Head of caudate nucleus (tissue), 42 donors: ENCODE measurements around the gene PGBD5.
"Not testable (repeated sequence)": the region's sequence is repeated elsewhere in the genome, so short reads cannot be mapped to it uniquely, and the experiment has no call there.

Source experiments
- DNase-seq, 42 donors: peaks; one replicate each; pipeline versions ENCODE4 v3.0.0 to v3.0.0-alpha.2; 2020 to 2021; ENCODE audit warnings: mixed read lengths in 7 of 42
- intact Hi-C: fragments of 100-400 bp; cut with DNase I; formaldehyde crosslinking; loops from one replicate; pipeline ENCODE4 v1.15.0; 2022

Gene PGBD5

DNA sequence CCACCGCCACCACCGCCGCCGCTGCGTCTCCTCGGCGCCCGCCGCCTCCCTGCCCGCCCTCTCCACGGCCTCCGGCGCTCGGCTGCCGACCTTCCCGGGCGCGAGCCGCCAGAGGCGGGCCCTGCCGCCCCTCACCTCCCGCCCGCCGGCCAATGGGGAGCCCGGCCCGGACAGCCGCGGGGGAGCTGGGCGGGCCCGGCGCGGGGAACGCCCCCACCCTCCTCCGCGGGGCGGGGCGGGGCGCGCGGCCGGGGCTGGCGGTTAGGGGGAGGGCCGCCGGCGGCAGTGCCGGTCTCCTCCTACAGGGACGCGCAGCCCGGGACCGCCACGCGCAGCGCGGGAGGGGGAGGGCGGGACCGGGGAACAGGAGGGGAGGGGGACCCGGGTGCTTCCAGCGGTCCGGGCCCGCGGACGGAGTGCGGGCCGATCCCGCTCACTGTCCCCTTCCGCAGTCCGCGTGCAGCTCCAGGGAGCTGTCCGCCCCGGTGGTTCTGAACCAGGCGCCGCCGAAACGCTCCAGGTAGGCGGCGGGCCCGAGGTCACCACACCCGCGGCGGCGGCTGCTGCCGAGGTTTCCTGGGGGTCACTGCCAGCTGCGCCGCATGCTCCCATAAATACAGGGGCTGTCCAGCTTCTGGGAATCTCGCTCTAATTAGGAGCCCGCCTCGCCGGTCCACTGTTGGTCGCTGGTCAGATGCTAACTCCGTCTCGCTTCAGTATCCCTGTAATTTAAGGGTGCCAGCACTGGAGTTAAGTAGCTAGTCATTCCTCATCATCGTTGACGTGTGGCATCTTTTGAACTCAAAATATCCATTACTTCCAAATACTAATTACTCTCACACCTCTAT, at the start of gene PGBD5:
Gene PGBD5, minus strand, starts transcription at position 87 of the 848 bp plus-strand sequence. CDS start 404 bp downstream, outside the sequence.
- peak in 41 of 42 donors; percentile 61 to 94 (median 87) for DNase-seq
- intact Hi-C loops: loop anchor here (10.0 kb wide), 1 partner anchor 72 kb away; no protein-coding TSS in a partner anchor

- DNase-seq, intact Hi-C loops: not testable (repeated sequence)
Observed at GRCh38 chr1:230474924-230475323, 48.8 kb upstream of the PGBD5 start.

- intact Hi-C loops, DNase-seq: not testable (repeated sequence)
Observed at GRCh38 chr1:230470750-230471149, 44.6 kb upstream of the PGBD5 start.

DNA sequence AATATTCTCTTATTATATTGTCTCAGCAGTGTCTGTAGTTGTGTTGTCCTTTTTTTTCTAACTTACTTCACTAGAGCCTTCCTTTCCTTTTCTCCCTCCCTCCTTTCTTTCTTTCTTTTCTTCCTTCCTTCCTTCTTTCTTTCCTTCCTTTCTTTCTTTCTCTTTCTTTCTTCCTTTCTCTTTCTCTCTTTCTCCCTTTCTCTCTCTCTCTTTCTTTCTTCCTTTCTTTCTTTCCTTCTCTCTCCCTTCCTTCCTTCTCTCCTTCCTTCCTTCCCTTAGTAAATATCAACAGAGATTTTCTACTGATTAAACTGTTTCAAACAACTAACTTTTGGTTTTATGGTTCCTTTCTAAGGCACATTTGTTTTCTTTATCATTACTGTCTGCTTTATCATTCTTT, 43.1 kb upstream of the PGBD5 start:
- intact Hi-C loops: no loop called here

DNA sequence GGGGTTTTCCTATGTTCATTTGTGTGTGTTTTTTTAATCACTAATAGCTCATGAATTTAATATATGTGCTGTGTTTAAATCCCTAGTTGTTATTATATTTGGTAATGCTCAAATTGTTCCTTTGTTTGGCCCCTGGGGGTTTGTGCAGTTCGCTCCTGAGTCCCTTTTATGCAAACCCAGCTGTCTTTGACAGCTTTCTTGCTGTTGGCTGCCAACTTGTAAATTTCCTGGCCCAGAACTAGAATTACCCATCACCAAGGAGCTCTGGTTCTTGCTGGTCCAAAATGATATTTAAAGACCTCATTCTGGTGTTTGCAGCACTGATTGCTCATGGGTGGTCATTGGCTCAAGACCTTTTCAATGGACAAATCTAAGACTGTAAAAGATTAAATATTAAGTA, 39.6 kb upstream of the PGBD5 start:
- intact Hi-C loops: no loop called here
- DNase-seq: peak in 7 of 42 donors; percentile 2 to 44 (median 17)

More for the DNA sequence above, 43.1 kb upstream of the PGBD5 start:
- DNase-seq: no peak

DNA sequence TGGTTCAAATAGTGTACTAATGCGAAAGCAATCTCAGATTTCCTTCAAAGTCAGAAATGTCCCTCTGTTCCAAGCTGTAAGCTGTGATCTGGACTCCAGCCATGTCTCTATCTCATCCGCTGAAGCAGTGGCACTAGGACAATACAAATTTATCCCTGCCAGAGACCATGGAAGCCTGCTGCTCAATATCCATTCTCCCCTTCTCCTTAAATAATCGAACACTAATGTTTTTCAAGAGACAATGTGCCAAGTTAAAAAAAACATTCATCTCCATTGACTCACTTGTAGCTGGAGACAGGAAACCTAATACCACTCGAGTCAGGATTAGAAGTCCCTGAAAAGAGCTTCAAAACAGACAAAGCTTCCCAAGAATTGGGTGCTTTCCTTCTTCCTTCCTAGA, 38.5 kb upstream of the PGBD5 start:
- DNase-seq: peak in 11 of 42 donors; percentile 12 to 62 (median 27)
- intact Hi-C loops: no loop called here

DNA sequence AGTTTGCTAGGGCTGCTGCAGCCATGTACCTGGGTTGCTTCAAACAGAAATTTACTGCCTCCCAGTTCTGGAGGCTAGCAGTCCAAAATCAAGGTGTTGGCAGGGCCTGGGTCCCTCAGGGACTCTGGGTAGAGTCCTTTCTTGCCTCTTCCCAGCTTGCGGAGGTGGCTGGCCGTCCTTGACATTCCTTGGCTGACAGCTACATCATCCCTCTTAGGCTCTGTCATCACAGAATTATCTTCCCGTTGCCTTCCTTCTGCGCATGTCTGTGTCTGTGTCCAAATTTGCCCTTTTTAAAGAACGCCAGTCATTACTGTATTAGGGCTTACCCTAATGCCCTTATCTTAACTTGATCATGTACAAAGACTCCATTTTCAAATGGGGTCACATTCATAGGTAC, 37.6 kb upstream of the PGBD5 start:
- no peak for DNase-seq
- intact Hi-C loops: no loop called here

GRCh38 chr1:230463326-230463725, 37.2 kb upstream of the PGBD5 start:
- no peak for DNase-seq
- intact Hi-C loops: no loop called here

- DNase-seq: no peak
- intact Hi-C loops: no loop called here
Observed at GRCh38 chr1:230459465-230459864, 33.3 kb upstream of the PGBD5 start.

DNA sequence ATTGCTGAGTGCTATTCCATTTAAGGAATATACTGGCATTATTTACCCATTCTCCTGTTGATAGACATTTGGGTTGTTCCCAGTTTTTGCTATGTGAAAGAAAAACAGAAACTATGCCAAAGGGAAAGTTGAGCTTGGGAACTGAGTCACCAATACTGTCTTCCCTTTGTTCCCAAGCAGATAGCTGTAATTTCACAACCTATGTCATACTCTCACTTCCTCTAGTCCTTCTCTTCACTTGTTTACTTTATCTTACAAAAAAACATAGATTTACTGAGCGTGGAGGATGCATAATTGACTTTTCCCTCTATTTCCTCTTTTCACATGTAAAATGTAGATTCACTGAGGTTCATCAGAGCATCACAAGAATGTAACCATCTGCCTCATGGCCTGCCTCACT, 32.4 kb upstream of the PGBD5 start:
- intact Hi-C loops: no loop called here
- DNase-seq: no peak

- intact Hi-C loops: no loop called here
- no peak for DNase-seq
Observed at GRCh38 chr1:230456478-230456877, 30.3 kb upstream of the PGBD5 start.

GRCh38 chr1:230455291-230455690, 29.2 kb upstream of the PGBD5 start:
- intact Hi-C loops: no loop called here
- no peak for DNase-seq

- DNase-seq: no peak
- intact Hi-C loops: no loop called here
Observed at GRCh38 chr1:230453377-230453776, 27.2 kb upstream of the PGBD5 start.

DNA sequence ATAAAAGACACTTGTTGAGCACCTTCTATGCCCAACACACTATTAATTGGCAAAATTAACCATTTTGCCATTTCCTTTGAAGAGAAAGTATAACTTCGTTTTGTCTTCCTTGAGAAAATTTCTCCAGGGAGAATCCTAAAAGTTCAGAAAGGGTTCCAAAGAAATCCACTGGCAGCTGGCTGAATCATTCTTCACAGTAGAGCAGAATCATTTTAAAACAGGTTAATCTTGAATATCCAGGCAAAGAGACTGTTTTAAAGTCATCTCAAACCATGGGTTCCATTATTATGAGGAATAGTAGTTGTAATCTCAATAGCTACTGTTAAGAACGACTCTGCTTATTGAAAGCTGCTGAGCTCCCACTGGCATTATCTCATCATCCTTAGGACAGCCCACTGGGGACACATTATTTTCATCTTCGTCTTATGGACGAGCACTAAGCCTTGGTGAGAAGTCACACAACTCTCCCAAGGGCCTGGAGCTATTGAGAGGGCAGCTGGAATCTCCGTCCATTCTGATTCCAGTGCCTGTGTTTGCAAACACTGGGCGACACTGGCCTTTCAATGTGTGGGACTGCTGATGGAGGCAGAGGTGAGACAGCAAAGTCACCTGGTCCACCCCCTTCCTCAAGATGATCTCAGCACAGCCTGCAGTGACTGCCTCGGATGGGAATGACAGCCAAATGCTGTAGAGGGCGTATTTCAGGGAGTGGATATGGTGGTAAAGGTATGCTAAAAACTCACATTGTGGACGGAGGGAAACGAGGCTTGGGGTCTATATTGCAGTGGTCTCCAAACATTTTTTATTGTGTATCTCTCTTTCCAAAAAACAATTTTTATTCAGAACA, 15.3 kb upstream of the PGBD5 start:
- intact Hi-C loops: no loop called here

GRCh38 chr1:230435108-230435507, 9.0 kb upstream of the PGBD5 start:
- intact Hi-C loops: no loop called here
- DNase-seq: no peak

More for the DNA sequence above, 15.3 kb upstream of the PGBD5 start:
- no peak for DNase-seq

GRCh38 chr1:230431527-230431926, 5.4 kb upstream of the PGBD5 start:
- no peak for DNase-seq
- intact Hi-C loops: no loop called here

DNA sequence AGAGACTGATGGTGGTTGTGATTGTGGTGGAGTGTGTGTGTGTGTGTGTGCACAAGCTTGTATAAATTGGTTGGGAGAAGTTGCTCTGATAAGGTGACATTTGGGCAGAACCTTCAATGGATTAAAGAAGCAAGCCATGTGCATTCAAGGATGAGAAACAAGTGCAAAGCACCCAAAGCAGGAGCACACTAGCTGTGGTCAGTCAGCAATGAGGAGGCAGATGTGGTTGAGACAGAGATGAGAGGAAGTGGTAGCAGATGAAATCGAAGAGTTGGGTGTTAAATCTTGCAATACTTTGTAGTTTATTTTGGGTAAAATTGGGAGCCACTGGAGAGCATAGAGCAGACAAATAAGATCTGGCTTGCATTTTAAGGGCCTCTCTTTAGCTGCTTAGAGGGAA, 4.4 kb upstream of the PGBD5 start:
- DNase-seq: no peak
- intact Hi-C loops: no loop called here

GRCh38 chr1:230429067-230429735, 3.1 kb upstream of the PGBD5 start:
- intact Hi-C loops: loop anchor here (10.0 kb wide), 1 partner anchor 74 kb away; no protein-coding TSS in a partner anchor
- DNase-seq: peak in 9 of 42 donors; percentile 15 to 65 (median 30)

DNA sequence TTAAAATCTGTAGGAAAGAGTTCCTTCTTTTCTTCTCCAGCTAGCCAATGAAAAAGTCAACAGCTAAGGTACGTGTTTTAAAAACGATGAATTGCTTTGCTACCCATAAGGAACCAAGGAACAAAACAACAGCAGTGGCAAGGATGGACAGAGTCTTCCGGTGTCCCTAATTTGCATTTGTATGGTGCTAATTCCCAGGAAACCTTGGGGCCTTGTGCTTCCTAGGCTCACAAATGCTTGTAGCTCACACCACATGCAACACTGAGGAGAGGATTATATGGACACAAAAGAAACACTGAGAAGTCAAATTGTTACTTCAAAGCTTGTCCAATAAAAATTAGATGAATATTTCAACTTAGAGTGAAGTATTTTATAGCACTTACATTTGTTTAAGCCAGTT, 1.8 kb upstream of the PGBD5 start:
- intact Hi-C loops: loop anchor here (10.0 kb wide), 1 partner anchor 73 kb away; no protein-coding TSS in a partner anchor
- DNase-seq: no peak
